SIG-M5 treated with dmso at 0.1 percent for 504 hours (cell line): ENCODE data around the gene STAT5A.
"Not testable (repeated sequence)": the region's sequence is repeated elsewhere in the genome, so short reads cannot be mapped to it uniquely, and the experiment has no call there.

Experiments used
- DNase-seq: peaks from one replicate; lab custom pipeline; 2025; ENCODE audit not compliant: unreplicated experiment; lab: John Stamatoyannopoulos, UW

Gene STAT5A

GRCh38 chr17:42287977-42288802, at the start of gene STAT5A:
TSS of gene STAT5A (plus strand) at chr17:42288498. CDS start at chr17:42289412, 914 bp downstream.
- peak; percentile 54 for DNase-seq

DNA sequence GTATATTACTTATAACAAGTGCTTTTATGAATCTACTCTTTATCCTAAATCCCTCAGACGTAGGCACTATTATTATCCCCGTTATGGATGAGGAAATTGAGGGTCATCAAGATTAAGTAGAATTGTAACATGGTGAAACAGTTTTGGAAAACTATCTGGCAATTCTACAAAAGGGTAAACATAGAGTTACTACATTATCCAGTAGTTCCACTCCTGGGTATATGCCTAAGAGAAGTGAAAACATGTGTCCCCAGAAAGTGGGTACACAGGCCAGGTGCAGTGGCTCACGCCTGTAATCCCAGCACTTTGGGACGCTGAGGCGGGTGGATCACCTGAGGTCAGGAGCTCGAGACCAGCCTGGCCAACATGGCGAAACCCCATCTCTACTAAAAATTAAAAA, 48.7 kb upstream of the STAT5A start:
- not testable (repeated sequence) for DNase-seq

DNA sequence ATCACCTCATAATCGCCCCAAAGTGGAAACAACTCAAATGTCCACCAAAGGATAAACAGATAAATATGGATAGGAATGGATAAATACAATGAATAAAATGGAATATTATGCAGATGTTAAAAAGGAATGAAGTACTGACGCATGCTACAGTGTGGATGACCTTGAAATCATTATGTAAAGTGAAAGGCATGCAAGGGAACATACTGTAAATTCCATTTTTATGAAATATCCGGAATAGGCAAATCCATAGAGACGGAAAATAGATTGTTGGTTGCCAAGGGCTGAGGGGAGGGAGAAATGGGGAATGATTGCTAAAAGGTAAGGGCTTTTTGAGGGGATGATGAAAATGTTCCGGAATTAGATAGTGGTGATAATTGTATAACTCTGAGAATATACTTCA, 48.1 kb upstream of the STAT5A start:
- DNase-seq: no peak

- not testable (repeated sequence) for DNase-seq
Observed at GRCh38 chr17:42240863-42241262, 47.4 kb upstream of the STAT5A start.

DNA sequence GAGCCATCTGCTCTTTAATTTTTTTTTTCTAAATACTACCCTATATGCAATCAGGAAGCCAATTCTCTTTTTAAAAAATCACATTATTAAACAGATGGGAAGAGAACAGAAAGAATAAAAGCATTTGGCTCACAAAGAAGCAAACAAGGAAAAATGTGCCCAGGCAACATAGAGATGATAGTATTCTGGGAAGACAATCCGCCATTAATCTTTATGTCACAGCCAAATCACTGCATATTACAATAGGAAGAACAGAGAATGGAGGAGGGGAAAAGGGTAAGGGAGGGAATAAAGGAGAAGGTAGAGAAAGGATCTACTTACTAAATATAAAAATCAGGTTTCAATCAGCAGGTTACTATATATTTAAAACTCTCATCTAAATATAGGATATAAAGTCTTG, 46.4 kb upstream of the STAT5A start:
- no peak for DNase-seq

GRCh38 chr17:42243493-42243982, 44.8 kb upstream of the STAT5A start:
- DNase-seq: no peak

DNA sequence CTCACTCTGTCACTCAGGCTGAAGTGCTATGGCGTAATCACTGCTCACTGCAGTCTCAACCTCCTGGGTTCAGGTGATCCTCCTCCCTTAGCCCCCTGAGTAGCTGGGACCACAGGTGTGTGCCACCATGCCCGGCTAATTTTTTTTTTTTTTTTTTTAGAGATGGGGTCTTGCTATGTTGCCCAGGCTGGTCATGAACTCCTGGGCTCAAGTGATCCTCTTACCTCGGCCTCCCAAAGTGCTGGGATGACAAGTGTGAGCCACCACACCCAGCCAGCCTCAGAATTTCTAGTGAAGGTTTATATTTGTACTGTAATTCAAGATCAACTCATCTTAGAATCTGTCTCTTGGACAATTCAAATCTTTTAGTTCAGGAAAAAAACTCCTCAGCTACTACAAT, 44.2 kb upstream of the STAT5A start:
- not testable (repeated sequence) for DNase-seq

DNA sequence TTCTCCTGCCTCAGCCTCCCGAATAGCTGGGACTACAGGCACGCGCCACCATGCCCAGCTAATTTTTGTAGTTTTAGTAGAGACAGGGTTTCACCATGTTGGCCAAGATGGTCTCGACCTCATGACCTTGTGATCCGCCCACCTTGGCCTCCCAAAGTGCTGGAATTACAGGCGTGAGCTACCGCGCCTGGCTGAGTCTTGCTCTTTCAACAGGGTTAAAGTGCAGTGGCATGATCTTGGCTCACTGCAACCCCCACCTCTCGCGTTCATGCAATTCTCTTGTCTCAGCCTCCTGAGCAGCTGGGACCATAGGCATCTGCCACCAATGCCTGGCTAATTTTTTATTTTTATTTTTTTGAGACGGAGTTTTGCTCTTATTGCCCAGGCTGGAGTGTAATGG, 43.1 kb upstream of the STAT5A start:
- not testable (repeated sequence) for DNase-seq

GRCh38 chr17:42246515-42246914, 41.8 kb upstream of the STAT5A start:
- no peak for DNase-seq

DNA sequence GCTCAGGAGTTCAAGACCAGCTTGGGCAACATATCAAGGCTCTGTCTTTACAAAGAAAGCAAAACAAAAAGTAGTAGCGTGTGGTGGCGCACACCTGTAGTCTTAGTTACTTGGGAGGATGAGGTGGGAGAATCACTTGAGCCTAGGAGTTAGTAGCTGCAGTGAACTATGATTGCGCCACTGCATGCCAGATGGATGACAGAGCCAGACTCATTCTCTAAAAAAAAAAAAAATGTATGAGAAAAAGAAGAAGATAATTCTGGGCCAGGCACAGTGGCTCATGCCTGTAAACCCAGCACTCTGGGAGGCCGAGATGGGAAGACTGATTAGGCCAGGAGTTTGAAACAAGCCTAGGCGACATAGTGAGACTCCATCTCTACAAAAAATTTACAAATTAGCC, 40.6 kb upstream of the STAT5A start:
- peak; percentile 25 for DNase-seq

DNA sequence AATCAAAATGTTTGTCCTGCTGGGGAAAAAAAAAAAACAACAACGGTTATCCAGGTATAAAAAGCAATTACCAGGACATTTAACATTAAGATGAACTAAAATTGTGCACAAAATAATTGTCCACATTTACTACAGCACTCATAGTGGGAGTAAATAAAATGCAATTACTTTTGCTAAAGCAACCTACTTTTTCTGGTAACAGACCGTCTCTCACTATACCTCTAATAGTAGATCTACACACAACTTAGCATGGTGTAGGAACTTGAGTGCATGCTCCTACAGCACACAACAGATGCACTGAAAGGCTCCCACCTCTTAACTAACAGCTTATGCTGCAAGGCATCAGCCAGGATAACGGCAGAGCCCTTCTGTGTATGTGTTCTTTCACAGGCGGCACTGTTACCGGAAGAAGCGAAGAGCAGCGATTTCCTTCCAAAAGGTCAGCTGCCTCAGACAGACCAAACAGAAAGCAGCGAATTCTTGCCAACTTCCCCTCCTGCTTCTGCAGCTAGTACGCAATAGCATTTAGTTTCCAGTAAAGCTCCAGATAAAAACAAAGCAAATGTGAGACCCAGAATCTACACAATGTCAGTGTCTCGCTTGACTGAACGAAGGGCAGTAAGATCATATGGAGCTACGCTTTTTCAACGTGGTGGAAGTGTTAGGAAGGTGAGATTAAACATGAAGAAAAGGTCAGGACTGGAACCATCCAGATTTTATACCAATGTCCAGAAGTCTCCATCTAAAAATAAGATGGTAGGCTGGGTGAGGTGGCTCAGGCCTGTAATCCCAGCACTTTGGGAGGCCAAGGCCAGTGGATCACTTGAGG, 39.7 kb upstream of the STAT5A start:
- DNase-seq: peak; percentile 92

DNA sequence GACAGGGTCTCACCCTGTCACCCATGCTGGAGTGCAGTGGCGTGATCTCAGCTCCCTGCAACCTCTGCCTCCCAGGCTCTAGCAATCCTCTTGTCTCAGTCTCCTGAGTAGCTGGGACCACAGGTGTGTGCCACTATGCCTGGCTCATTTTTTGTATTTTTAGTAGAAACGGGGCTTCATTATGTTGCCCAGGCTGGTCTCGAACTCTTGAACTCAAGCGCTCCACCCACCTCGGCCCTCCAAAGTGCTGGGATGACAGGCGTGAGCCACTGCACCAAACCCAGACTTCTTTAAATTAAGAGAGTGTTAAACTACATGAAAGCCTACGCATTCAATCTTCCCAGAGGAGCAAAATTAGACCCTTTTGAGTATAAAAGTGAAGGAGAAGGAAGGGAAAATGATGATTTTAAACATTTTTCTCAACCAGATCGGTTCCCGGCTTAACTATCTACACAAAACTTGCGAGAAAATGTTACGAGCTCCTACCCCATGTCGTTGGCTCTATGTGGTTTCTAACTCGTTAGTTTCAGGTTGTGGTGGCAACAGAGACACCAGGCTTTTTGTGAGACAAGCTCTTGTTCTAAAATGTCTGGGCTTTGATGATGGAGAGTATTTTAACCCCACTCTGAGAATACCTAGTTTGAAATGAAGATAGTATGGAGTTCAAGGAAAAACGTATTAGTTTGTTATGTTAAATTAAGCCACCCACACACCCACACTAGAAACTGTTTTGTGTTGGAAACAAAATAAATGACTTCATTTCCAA, 38.4 kb upstream of the STAT5A start:
- DNase-seq: no peak

DNA sequence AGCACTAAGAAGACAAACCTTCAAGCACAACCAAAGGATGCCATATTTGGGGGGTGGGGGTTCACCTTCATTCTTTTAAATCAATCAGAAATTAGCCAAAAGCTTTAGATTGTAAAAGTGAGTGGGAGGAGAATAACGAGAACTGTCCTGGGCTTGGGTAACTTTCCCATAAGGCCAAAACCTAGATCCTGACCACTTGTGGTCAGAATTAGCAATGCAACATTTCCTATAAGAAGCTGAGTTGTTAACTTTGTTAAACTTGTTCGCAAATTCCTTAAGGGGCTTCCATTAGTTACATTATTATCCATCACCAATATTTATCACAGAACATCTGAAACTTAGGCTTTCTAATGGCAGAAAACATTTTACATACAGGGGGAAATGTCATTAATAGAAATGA, 37.2 kb upstream of the STAT5A start:
- DNase-seq: peak; percentile 10

- DNase-seq: no peak
Observed at GRCh38 chr17:42252597-42253550, 35.4 kb upstream of the STAT5A start.

DNA sequence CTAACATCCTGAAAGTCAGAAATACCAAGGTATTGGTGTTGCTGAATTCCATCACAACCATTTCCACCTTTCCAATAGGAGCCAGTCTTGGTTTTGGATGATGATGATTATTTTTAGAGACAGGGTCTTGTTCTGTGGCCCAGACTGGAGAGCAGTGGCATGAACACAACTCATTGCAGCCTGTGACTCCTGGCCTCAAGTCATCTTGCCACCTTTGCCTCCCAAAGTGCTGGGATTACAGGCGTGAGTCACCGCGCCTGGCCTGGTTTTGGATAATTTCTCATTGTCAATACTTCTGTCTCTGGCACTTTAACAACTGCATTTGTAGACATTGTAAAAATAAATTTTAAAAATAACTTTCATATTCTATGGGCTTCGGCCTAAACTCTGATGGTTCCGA, 34.7 kb upstream of the STAT5A start:
- no peak for DNase-seq

GRCh38 chr17:42255445-42255844, 32.9 kb upstream of the STAT5A start:
- no peak for DNase-seq

- DNase-seq: no peak
Observed at GRCh38 chr17:42260318-42260717, 28.0 kb upstream of the STAT5A start.

DNA sequence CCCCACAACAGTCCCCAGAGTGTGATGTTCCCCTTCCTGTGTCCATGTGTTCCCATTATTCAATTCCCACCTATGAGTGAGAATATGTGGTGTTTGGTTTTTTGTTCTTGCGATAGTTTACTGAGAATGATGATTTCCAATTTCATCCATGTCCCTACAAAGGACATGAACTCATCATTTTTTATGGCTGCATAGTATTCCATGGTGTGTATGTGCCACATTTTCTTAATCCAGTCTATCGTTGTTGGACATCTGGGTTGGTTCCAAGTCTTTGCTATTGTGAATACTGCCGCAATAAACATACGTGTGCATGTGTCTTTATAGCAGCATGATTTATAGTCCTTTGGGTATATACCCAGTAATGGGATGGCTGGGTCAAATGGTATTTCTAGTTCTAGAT, 23.9 kb upstream of the STAT5A start:
- not testable (repeated sequence) for DNase-seq

GRCh38 chr17:42266462-42266861, 21.8 kb upstream of the STAT5A start:
- DNase-seq: no peak
